Transverse colon (tissue), 4 donors: Measurements from ENCODE around the gene SF1.

Experiments
- CTCF ChIP-seq, 5 experiments: fragments of 200-600 bp in 3 of 5; fragments of 450-650 bp in 2 of 5; sonication (generic) in 3 of 5; IDR thresholded peaks; 1 replicate in 2 of 5; 2 replicates in 3 of 5; pipeline ENCODE4 v1.5.1; 2016 to 2017; ENCODE audit warnings: antibody characterized with exemption in 5 of 5, inconsistent platforms in 3 of 5, mild to moderate bottlenecking in 2 of 5, moderate library complexity in 1 of 5
- EP300 ChIP-seq: sonication (generic); formaldehyde crosslinking; IDR thresholded peaks from one replicate; pipeline ENCODE4 v1.6.1; 2017; ENCODE audit warnings: antibody characterized with exemption, low read depth
- POLR2A ChIP-seq: fragments of 450-650 bp; IDR thresholded peaks from one replicate; pipeline ENCODE4 v1.6.1; 2016; ENCODE audit warnings: antibody characterized with exemption, mild to moderate bottlenecking, moderate library complexity
- POLR2AphosphoS5 ChIP-seq, 3 donors: sonication (generic); formaldehyde crosslinking; IDR thresholded peaks; one replicate each; pipeline ENCODE4 v1.6.1; 2016; ENCODE audit warnings: antibody characterized with exemption in 3 of 3

- no peak for TF ChIP-seq CTCF (IDR thresholded peaks at IDR 0.05)
- TF ChIP-seq EP300: no peak
- TF ChIP-seq POLR2A: no peak
- no peak for TF ChIP-seq POLR2AphosphoS5 (IDR thresholded peaks at IDR 0.05)
Observed at GRCh38 chr11:64765851-64766665, 12.3 kb downstream of the SF1 start.
